Measurements from ENCODE around the gene PTF1A.

Gene PTF1A

DNA sequence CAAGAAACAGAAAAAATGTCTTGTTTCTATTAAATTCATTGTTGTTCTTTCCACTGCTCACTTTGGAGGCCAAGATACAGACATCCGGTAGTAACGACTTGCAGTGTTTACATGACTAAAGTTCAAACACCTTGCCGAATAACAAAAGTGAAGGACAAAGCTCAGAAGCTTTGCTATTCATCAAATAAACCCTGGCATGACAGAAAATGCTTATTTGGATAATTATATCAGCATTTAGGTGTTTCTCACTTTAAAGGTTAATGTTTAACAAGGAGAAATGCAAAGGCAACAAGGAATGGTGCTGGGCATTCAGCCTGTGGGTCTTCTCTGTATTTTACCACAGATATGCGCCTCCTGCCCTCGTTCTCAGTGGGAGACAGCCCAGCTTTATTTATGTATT, 5.4 kb upstream of the PTF1A start:
- no peak for FAIRE-seq

DNA sequence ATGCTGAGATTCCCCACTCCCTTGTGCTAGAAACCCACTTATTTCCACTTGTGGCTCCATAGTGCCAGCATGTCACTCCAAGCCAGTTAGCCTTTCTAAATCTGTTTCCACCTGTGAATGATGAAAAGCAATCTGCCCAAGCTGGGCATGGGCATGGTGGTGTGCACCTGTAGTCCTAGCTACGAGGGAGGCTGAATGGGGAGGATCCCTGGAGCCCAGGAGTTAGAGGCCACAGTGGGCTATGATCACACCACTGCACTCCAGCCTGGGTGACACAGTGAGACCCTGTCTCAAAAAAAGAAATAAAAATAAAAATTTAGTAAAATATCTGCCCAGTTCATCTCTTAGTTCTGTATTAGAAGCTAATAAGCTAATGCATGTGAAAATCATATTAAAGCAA, 5.0 kb upstream of the PTF1A start:
- DNase-seq (ENCODE audit: insufficient read length, low spot score), result no peak
- FAIRE-seq, result no peak

More for the DNA sequence above, 5.4 kb upstream of the PTF1A start:
- DNase-seq (ENCODE audit: insufficient read length, low spot score), result no peak

DNA sequence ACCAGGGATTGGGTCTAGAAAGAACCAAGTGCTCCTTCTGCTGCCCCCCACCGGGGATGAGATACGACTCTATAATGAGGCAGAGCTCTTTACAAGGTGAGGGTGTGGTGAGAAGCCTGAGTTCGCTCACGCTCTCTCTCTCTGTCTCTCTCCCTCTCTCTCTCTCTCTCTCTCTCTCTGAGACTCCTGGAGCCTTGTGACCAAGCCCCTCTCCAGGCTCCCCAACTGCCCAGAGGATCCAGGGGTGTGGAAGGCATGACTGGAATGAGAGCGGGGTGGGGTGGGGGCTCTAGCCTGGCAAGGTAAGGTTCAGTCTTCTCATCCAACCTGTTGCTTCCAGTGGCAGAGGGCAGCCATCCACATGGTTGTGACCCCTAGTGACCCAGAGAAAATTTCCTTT, 3.1 kb upstream of the PTF1A start:
- no peak for DNase-seq (ENCODE audit: insufficient read length, low spot score)
- no peak for FAIRE-seq

DNA sequence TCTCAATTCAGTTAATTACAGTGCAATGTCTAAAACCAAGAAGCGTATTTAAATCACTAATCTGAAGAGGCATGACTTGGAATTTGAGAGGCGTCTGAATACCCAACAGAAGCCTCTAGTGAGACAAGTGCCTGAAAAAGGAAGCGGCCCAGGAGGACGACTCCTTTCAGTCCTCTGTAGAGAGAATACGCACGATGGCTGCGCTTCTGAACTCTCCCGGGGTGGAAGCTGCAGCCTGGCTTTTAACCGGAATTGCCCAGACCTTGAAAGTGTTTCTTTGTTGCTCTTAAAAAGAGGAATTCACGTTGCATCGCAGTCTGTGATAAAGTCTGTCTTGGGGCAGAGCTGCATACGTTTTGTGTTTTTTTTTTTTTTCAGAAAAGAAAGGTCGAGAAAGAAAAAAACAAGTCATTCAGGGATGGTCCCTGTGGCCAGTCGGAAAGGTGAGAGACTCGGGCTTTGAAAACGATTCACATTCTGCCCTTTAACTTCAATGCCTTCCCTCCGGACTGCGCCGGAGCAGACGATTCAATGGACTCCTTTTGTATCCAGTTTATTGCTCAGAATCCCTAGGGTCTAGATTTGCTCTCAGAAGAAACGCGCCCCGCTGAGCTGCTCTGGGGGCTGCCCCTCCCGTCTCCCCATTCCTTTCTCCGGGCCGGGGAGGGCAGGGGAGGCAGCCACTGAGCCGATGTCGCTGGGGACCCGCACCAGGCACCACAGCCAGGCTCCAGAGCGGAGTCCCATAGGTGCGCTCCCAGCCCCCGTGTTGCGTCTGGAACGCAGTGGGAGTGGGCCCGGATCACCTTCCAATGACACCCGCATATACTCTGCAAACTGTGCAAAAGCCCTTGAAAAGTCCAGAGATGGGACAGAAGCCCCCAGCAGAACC, 994 bp upstream of the PTF1A start:
- DNase-seq (ENCODE audit: insufficient read length, low spot score) (no peak), FAIRE-seq (no peak)

DNA sequence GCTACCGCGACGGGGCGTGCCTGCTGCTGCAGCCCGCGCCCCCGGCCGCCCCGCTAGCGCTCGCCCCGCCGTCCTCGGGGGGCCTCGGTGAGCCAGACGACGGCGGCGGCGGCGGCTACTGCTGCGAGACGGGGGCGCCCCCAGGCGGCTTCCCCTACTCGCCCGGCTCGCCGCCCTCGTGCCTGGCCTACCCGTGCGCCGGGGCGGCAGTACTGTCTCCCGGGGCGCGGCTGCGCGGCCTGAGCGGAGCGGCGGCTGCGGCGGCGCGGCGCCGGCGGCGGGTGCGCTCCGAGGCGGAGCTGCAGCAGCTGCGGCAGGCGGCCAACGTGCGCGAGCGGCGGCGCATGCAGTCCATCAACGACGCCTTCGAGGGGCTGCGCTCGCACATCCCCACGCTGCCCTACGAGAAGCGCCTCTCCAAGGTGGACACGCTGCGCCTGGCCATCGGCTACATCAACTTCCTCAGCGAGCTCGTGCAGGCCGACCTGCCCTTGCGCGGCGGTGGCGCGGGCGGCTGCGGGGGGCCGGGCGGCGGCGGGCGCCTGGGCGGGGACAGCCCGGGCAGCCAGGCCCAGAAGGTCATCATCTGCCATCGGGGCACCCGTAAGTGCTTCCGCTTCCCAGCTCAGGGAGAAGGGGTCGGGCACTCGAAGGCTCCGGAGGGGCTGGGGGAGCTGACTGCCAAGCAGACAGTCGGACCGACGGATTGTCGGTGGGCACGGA, 761 bp downstream of the PTF1A start:
- FAIRE-seq (no peak), DNase-seq (ENCODE audit: insufficient read length, low spot score) (no peak)

DNA sequence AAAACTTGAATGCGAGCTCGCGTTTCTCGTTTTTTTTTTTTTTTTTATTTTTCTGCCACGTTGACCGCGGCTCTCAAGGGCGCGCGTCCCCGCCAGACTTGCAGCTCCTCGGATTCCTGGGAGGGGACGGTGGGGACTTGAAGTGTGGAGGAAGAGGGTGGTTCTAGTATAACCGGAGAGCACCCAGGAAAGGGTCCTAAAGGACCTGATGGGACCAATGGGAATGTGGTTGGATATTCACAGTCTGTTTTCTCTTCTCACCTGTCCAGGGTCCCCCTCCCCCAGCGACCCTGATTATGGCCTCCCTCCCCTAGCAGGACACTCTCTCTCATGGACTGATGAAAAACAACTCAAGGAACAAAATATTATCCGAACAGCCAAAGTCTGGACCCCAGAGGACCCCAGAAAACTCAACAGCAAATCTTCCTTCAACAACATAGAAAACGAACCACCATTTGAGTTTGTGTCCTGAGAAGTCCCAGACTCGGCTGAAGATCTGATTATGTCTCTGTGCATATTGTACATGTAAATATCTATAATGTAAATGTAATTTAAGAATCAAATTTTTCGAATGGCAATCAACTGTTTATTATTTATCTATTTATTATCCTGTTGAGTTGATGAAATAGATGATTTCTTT, 1.4 kb downstream of the PTF1A start:
- FAIRE-seq (no peak), DNase-seq (ENCODE audit: insufficient read length, low spot score) (no peak)

DNA sequence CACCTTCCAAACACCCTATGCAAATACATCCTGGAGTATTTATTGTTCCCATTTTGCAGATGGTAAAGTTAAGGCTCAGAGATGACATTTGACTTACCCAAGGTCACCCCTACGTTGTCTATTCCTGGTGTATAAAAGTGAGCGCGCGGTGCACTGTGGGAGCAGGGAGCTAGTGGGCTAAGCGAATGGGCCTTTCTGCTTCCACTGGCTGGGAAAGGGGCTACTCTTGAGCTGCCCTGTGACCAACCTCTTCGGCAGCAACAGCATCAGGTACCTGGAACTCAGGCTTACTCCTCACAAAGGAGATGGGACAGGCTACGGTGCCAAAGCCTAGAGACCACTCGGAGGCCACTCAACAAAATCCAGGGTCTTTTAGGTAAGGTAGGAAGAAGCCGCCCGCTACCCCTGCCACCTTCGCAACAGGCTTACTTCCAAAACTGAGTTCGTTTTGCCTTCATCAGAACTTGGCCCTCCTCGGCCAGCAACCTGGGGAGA, 2.4 kb downstream of the PTF1A start:
- DNase-seq (ENCODE audit: insufficient read length, low spot score) (no peak), FAIRE-seq (no peak)

DNA sequence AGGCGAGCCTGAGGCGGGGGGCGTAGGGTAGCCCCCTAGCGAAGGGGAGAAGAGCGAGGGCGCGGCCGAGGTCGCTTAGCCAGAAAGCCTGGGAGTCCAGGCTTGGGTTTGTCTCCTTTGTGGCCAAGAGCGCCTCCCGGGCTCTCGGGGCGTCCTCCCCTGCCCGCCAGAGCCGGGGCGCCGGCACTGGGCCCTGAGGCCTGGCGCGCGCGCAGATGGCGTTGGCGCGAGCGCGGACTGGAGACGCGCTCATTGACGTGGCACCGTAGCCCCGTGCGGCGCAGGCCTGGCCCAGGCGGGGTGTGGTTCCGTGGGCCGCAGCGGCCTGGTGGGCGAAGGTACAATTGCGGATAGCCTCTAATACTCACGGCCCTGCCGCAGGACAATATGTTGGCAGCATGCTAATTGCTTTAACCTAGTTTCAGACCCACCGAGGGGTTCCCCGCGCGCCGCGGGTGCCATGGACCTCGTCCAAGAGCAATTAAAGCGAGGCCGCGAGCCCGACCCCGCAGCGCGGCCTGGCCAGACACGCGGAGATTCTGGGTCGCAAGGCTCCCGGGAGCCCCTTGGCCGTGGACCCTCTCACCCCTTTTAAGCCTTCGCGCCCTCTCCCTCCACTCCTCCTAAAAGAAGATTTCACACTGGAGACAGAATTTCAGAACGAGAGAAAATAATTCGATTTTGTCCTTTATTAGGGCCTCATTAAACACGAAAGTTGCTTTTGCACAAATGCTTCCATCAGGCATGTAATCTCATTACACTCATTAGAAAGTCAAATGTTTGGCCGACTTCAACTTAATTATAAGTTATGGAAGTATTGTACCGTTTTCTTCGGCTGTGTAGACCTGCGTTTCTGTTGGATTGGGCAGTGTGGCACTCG, 3.1 kb downstream of the PTF1A start:
- FAIRE-seq, result no peak
- DNase-seq (ENCODE audit: insufficient read length, low spot score), result no peak

DNA sequence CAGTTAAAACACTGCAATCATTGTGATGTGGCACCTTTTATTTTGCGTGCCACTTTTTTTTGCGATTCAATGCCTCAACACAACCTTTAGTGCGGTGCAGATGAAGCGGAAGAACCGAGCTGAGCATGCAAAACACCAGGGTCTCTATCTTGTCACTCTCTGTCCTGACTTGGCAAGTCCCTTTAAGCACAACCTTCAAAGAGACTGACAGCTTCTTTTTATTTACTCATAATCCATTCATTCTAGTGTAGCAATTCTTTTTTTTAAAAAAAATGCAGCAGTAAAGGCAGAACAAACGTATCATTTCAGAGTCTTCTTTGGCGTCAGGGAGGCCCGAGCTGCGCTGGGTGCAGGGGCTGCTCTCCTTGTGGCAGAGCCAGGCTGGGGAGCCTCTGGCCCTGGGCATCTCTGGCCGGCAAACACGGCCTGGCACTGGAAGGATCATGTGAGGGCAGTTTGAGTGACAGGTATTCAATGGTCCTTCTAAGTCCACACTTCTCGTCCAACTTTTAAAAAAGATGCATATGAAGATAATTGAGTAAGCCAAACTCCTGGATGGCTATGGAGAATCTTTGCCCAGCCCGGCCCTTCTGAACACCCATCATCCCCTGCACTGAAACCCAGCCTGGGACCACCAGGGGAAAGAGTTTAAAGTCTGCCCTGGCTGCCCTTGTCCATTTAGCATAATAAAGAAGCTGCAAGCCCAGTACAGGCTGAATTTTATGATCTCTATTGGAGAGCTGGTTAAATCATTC, 3.9 kb downstream of the PTF1A start:
- FAIRE-seq (no peak), DNase-seq (ENCODE audit: insufficient read length, low spot score) (no peak)

DNA sequence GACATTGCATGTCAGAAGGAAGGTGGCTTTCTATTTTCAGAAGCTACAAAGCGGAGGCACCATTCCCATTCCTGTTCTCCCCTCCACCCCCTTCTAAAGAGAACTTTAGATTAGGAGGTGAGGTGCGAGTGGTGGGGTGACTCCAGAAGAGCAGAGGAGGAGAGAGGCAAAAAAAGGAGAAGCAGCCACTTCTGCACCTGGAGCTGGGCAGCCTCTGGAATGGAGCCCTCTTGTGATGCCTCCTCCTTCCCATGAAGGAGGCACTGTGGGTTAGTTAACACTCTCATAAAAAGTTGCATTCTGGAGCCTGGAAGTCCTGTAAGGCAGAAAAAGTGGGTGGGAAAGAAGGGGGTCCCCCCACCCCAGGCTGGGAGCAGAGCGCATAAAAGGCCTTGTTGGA, 4.8 kb downstream of the PTF1A start:
- DNase-seq (ENCODE audit: insufficient read length, low spot score), result no peak
- FAIRE-seq, result no peak

DNA sequence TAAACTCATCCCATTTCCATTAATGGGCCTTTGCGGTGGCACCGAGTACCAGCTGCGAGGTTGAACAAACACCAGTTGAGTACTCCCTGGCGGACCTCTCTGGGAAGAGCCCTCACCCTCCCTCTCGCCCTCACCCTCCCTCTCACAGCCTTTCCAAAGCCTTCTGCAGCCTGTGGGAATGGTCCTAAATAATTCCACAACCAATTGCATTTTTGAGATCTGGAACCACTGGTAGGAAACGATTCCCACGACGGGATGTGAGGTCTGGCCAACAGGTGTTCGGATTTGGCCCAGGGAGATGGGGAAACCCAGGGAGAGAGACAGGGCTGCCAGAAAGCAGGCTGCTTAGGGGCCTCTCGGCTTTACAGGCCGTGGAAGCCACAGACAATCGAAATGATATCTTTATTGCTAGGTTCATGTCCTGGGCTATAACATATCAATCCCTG, 5.3 kb downstream of the PTF1A start:
- no peak for DNase-seq (ENCODE audit: insufficient read length, low spot score)

DNA sequence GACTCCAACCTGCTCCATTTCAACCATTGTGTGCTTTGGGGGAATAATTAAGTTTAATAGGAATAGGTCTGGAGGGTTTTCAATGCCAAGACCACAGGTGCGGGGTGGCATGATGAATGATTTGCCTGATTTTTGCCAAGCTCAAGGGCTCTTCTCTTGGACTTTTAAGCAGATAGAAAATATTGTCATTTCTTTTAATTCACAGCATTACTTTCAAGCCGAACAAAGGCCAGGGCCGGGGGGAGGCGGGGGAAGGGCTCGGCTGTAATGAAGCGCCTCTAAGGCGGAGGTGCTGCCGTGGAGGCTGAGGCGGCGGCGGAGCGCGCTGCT, 6.5 kb downstream of the PTF1A start:
- DNase-seq (ENCODE audit: insufficient read length, low spot score) (no peak), FAIRE-seq (no peak)

More for the DNA sequence above, 5.3 kb downstream of the PTF1A start:
- no peak for FAIRE-seq

DNA sequence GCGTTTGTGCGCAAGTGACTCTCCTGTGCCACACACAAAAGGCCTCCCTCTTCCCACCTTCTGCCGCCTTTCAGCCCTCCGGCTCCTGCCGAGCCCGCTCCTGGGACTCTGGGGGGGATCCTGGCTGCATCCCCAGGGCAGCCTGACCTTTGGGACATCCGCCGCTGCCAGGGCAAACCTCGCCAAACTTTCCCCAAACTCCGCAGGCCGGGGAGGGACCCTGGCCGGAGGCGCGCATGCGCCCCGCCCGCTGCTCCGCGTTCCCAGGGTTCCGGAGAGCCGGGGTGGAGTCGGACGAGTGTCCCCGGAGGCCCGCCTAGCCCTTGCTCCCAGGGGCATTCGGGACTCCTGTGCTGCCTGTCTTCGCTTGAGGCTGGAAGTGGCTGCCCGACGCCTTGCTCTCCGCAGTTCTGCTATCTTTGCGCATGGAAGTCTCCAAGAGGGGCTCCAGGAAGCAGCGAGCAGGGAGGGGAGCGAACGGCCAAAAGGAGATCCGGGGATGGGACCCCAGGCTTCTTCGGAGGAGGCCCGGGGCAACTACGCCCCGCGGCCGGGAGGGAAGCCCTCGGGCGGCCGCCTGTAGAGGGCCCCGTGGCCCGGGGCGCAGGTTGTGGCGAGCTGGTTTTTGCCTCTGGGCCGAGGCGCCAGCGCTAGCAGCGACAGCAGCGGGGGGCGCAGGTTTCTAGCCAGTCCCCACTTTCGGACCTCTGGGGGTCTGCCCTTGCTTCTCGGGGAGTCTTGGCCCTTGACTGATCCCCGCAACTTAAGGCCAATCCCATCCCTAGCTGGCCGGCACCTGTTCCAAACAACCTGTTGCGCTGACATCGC, 7.0 kb downstream of the PTF1A start:
- DNase-seq (ENCODE audit: insufficient read length, low spot score) (no peak), FAIRE-seq (no peak)

DNA sequence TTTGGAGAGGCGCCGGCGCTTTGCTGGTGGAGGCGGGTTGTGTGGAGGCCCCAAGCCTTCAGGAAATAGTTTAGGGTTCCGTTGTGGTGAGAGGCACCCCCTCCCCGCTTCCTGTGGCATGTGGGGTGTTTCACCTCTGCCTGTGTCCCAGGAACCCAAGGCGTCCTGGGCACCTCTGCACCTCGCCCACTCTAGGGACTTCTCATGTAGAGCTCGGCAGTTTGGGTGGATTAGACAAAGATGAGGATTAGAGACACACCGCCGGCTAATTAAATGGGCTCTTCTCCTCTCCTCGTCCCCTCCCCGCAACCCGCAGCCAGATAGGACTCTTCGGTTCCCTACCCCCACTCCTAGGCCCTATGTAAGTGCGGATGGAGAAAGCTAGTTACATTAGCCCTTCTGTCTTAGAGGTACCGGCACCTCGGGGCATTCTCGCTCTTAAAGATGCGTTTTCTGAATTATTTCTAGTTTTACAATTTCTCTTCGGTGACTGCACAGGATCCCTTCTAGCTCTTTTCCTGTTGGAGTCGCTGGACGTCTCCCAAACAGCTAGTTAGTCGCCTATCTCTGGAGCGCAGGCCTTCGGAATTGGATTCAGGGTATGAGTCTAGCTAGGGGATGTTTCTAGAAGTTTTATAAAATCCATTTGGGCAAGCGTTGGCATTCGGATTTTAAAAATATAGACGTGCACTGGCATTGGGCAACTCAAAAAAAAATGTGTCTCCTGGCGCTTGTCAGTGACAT, 7.8 kb downstream of the PTF1A start:
- DNase-seq (ENCODE audit: insufficient read length, low spot score) (no peak), FAIRE-seq (no peak)

DNA sequence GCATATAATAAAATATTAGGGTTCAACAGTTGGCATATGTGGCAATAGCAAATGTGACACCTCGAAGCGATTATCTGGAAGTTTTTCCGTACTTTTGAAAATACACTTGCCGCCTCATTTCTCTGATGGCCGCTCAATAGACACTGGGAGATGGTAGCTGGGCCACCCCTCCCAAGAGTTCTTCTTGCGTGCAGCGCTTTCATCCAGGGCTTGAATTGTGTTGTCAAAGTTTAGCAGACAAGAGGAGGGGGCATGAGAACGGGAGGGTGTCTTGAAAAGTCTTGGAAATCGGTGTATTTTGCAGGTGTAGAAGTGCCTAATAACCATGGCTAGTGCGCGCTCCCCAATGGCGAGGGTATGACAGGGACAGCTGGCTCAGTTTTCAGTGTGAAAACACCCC, 8.5 kb downstream of the PTF1A start:
- FAIRE-seq (no peak), DNase-seq (ENCODE audit: insufficient read length, low spot score) (no peak)

DNA sequence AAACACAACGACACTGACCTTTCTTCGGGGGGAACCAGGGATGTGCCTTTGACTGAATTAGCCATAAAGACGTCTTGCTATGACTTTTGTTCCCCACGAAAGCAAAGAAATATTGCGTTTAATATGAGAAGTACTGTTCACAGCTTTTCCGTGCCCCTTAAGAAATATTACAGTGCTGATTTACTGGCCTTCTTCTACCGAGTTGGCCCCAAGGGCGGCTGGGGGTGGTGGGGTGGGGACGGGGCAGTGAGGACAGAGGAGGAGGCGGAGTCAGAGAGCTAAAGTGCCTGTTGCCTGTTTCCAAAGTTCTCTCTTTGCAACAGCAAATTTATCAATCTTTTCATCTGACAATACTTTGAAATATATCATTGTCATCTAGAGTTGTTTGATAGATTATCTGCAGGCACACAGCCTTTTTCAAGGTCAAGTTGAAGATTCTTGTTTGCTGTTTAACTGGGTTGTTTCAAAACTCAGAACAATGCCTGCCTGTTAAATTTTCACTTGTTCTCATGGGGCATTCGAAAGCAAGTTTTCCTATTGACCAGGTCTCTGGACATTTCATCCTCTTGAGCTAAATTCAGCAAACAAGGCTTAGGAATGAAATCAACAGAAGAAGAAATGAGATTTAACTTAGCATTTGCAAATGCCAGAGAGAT, 9.0 kb downstream of the PTF1A start:
- FAIRE-seq (no peak), DNase-seq (ENCODE audit: insufficient read length, low spot score) (no peak)

DNA sequence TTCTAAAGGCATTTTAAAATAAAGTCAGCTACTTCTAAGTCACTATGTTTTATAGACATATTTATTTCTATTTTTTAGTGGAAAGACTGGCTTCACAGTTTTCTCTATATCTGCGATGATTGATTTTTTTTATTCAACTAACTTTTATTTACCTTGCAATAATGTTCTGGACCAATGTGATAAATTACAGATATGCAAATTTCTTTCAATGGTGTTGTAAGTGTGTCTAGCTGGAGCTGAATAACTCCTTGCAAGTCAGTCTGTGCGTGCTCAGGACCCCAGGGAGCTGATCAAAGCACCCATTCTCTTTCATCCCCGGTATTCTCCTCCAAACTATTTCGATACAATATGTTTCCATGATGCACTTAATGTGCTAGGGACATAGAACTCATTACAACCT, 9.7 kb downstream of the PTF1A start:
- DNase-seq (ENCODE audit: insufficient read length, low spot score) (no peak), FAIRE-seq (no peak)

DNA sequence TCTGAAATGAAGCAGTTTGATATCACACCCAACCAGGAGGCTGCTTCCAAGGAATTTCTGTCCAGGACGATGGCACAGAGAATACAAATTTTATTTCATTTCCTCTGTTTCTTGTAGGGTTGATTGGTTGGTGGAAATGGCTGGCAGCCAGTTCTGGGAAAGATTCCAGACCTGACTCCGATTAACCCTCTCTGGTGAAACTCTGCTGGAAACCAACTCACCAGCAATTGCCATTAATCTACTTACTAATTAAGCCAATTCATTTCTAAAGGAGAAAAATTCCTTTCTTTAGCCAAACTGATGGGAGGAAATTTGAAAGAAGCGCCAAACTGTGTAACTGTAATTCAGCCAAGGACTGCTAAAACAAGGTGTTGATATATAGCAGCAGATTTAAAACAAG, 10.7 kb downstream of the PTF1A start:
- FAIRE-seq, result no peak
- no peak for DNase-seq (ENCODE audit: insufficient read length, low spot score)
